Transverse colon (tissue), 4 donors: ENCODE results near the gene CADM1. TPM values are rescaled to one million over a fixed set of nuclear protein-coding genes. Genes with fewer than 3 reads are reported as not detected.

Experiments
- DNase-seq: peaks from one replicate; pipeline ENCODE4 v3.0.0-alpha.2; 2019
- H3K27ac ChIP-seq, 4 donors: fragments of 200-600 bp; sonication (generic); 2 replicates each; pipeline ENCODE4 v1.5.1; 2016 to 2018; ENCODE audit warnings: inconsistent platforms in 4 of 4
- H3K27me3 ChIP-seq: fragments of 200-600 bp; sonication (generic); 2 replicates; pipeline ENCODE4 v1.5.1; 2017; ENCODE audit warnings: inconsistent platforms
- H3K36me3 ChIP-seq, 4 donors: fragments of 200-600 bp; sonication (generic); 2 replicates each; pipeline ENCODE4 v1.5.1; 2017 to 2019; ENCODE audit warnings: inconsistent platforms in 4 of 4
- H3K4me1 ChIP-seq, 4 donors: fragments of 200-600 bp; sonication (generic); 2 replicates each; pipeline ENCODE4 v1.5.1; 2017 to 2020; ENCODE audit warnings: inconsistent platforms in 4 of 4
- H3K4me3 ChIP-seq, 4 donors: fragments of 200-600 bp; sonication (generic); 1 replicate in 1 of 4; 2 replicates in 3 of 4; pipeline versions ENCODE4 v1.5.1 to v1.6.1; 2017 to 2019; ENCODE audit warnings: inconsistent platforms in 4 of 4
- H3K9me3 ChIP-seq, 2 donors: fragments of 200-600 bp; sonication (generic); 2 replicates each; pipeline ENCODE4 v1.5.1; 2017 to 2019; ENCODE audit warnings: inconsistent platforms in 2 of 2
- EP300 ChIP-seq: sonication (generic); formaldehyde crosslinking; IDR thresholded peaks from one replicate; pipeline ENCODE4 v1.6.1; 2017; ENCODE audit warnings: antibody characterized with exemption, low read depth
- POLR2A ChIP-seq: fragments of 450-650 bp; IDR thresholded peaks from one replicate; pipeline ENCODE4 v1.6.1; 2016; ENCODE audit warnings: antibody characterized with exemption, mild to moderate bottlenecking, moderate library complexity
- POLR2AphosphoS5 ChIP-seq, 3 donors: sonication (generic); formaldehyde crosslinking; IDR thresholded peaks; one replicate each; pipeline ENCODE4 v1.6.1; 2016; ENCODE audit warnings: antibody characterized with exemption in 3 of 3
- WGBS, 2 donors: methylation state at CpG; one replicate each; pipeline ENCODE4 v1.1.5; 2018; ENCODE audit warnings: low coverage in 1 of 2; 5-methylcytosine and 5-hydroxymethylcytosine counted together
- in situ Hi-C, 4 donors: fragments of 200-750 bp; cut with MboI; loops; one replicate each; pipeline versions ENCODE4 v1.15.0 to v1.15.1; 2017; ENCODE audit warnings: low sequenced_read_pairs in 3 of 4, low pct_ligation_motif_present in 1 of 4, low pct_unique_long_range_greater_than_20kb in 1 of 4
- intact Hi-C: fragments of 100-400 bp; cut with DNase I; formaldehyde crosslinking; loops from one replicate; pipeline ENCODE4 v1.15.1; 2023; ENCODE audit warnings: low total_unique reads
- total RNA-seq, 4 donors: library from RNA; depleted of rRNA; stranded (reverse); fragments of >200 nt; gene quantifications; one replicate each; pipeline ENCODE4 v1.1.0, GENCODE V29; 2016
- TF ChIP-seq, protein P1 (sequence below), 5 experiments: fragments of 200-600 bp in 3 of 5; fragments of 450-650 bp in 2 of 5; sonication (generic) in 3 of 5; IDR thresholded peaks; 1 replicate in 2 of 5; 2 replicates in 3 of 5; pipeline ENCODE4 v1.5.1; 2016 to 2017; ENCODE audit warnings: antibody characterized with exemption in 5 of 5, inconsistent platforms in 3 of 5, mild to moderate bottlenecking in 2 of 5, moderate library complexity in 1 of 5

Gene CADM1
- total RNA-seq, 4 donors from 2014 or later, result 2.8 to 6.4 (median 3.7) TPM

DNA sequence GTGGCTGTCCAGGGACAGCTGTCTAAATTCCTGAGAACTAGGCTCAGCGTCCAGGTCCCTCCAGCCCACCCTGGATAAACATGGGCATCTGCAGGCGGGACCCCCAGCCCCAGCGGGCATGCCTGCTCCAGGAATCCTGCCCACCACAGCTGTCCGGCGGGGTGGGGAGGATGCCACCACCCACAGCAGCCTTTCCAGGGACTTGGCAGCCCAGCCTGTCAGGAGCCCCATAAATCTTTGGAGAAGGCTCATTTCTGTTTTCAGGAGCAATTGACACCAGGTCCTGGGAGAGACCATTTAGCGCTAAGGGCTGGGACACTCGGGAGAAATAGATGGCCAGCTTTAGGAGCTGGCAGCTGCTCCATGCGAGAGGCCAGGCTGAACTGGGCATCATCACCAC lies 358.9 kb downstream of the CADM1 start:
- Histone ChIP-seq H3K36me3 (no peaks in the 10 kb centered on the region), H3K27ac (no peak overlapping the region), H3K4me3 (no peak overlapping the region), H3K27me3 (no peaks in the 10 kb centered on the region), H3K4me1 (no peaks in the 10 kb centered on the region), H3K9me3 (no peaks in the 10 kb centered on the region)
- DNase-seq, result no peak
- no peak for TF ChIP-seq POLR2A
- TF ChIP-seq, protein P1, sequence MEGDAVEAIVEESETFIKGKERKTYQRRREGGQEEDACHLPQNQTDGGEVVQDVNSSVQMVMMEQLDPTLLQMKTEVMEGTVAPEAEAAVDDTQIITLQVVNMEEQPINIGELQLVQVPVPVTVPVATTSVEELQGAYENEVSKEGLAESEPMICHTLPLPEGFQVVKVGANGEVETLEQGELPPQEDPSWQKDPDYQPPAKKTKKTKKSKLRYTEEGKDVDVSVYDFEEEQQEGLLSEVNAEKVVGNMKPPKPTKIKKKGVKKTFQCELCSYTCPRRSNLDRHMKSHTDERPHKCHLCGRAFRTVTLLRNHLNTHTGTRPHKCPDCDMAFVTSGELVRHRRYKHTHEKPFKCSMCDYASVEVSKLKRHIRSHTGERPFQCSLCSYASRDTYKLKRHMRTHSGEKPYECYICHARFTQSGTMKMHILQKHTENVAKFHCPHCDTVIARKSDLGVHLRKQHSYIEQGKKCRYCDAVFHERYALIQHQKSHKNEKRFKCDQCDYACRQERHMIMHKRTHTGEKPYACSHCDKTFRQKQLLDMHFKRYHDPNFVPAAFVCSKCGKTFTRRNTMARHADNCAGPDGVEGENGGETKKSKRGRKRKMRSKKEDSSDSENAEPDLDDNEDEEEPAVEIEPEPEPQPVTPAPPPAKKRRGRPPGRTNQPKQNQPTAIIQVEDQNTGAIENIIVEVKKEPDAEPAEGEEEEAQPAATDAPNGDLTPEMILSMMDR (IDR thresholded peaks at IDR 0.05), result no peak
- TF ChIP-seq POLR2AphosphoS5 (IDR thresholded peaks at IDR 0.05), result no peak
- no peak for TF ChIP-seq EP300
- in situ Hi-C loops (no loop called here), intact Hi-C loops (no loop called here)
- WGBS, 2 donors, result 65% methylated on average over 8 of the region's 8 CpGs; no CpG with 5 or more reads in 1 of the 2 donors

DNA sequence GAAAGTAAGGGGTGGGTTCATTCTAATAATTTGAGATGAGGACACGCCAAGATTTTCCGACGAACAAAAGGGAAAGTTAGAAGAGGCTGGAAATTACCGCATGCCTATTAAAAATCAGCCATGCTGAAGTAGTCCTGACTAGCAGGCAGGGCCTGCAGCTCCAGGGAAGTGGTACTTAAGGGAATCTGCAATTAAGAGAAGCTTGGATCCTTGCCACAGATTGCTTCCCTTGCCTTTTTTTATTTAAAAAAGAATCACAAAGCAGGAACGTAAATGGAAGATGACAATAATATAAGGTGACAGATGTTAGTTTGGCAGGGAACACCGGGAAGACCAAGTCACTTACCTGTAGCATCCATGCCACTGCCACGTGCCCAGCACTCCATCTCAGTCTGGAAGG lies 359.3 kb downstream of the CADM1 start:
- no peak for TF ChIP-seq POLR2AphosphoS5 (IDR thresholded peaks at IDR 0.05)
- no peak for TF ChIP-seq EP300
- TF ChIP-seq, protein P1 (IDR thresholded peaks at IDR 0.05), result no peak
- TF ChIP-seq POLR2A, result no peak
- Histone ChIP-seq H3K27ac (no peak overlapping the region), H3K27me3 (no peaks in the 10 kb centered on the region), H3K4me1 (no peaks in the 10 kb centered on the region), H3K4me3 (no peak overlapping the region), H3K9me3 (no peaks in the 10 kb centered on the region), H3K36me3 (no peaks in the 10 kb centered on the region)
- 70 to 71% methylated on average over 5 to 7 of the region's 7 CpGs for WGBS, 2 donors
- intact Hi-C loops (no loop called here), in situ Hi-C loops (no loop called here)
- no peak for DNase-seq

DNA sequence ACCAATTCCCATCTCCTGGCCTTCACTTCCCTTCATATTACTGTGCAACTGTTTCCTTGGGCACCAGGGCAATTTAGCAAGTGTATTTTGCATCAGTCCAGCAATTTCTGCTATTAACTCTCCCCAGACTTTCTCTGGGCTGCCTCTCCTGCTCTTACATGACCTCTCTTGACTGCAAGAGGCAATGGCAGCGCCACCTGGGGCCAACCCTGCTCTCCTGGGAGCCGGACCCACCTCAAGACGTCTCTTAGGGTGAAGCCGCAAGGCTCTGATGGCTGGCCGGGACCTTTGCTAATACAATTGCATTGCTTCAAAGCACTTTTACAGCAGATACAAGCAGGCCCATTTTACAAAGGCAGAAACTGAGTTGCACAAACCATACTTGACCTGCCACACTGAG lies 360.2 kb downstream of the CADM1 start:
- 89% methylated on average over 5 of the region's 5 CpGs; no CpG with 5 or more reads in 1 of the 2 donors for WGBS, 2 donors
- no peaks in the 10 kb centered on the region for H3K36me3 ChIP-seq
- DNase-seq, result no peak
- no peaks in the 10 kb centered on the region for H3K27me3 ChIP-seq
- no peaks in the 10 kb centered on the region for H3K4me1 ChIP-seq
- intact Hi-C loops, result no loop called here
- in situ Hi-C loops, result no loop called here
- no peak overlapping the region for H3K27ac ChIP-seq
- no peak for TF ChIP-seq POLR2AphosphoS5 (IDR thresholded peaks at IDR 0.05)
- TF ChIP-seq, protein P1 (IDR thresholded peaks at IDR 0.05), result no peak
- no peak for TF ChIP-seq POLR2A
- TF ChIP-seq EP300, result no peak
- H3K4me3 ChIP-seq, result no peak overlapping the region
- H3K9me3 ChIP-seq, result no peaks in the 10 kb centered on the region

DNA sequence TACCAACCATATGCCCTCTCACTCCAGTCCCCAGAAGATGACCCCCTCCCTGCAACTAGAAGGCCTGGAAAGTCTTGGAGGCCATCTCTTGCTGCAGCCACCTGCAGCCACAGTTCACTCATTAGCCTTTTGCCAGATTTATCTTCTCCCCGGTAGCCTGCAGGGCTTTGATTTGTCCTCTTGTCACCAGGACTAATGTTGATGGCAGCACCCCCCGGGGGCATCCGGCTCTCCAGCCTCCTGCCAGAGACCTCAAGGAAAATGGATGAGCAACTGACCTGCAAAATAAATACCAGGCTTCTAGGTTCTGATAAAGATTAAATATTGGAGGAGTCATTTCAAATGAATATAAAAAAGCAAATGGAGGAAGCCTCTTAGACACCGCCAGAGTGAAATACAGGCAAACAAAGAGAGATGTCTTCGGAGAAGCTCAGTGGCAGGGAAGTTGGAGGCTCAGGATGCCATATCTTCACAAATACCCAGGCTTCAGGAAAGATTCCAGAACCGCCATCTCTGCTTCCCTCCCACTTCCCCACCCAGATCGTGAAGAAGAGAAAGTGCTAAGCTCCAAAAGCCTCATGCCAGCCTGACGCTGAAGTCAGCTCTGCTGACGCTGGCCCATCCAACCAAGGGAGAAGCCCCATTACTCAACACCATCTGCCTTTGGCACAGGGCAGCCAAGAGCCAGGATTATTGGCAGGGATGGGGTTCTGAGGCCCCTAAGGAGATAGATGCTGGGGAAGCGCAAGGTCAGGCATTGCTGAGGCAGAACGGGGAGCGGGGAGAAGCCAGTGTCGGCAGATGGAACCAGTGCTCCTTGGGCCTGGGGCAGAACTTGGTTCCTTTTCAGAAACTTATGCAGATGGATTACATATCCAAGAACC lies 362.7 kb downstream of the CADM1 start:
- in situ Hi-C loops (no loop called here), intact Hi-C loops (no loop called here)
- WGBS, 2 donors, result 91 to 92% methylated on average over 4 to 13 of the region's 13 CpGs
- Histone ChIP-seq H3K27me3 (no peaks in the 10 kb centered on the region), H3K36me3 (no peaks in the 10 kb centered on the region), H3K27ac (no peak overlapping the region), H3K4me3 (no peak overlapping the region), H3K4me1 (no peaks in the 10 kb centered on the region), H3K9me3 (no peaks in the 10 kb centered on the region)
- TF ChIP-seq, protein P1 (IDR thresholded peaks at IDR 0.05), result no peak
- TF ChIP-seq POLR2AphosphoS5 (IDR thresholded peaks at IDR 0.05), result no peak
- TF ChIP-seq EP300, result no peak
- TF ChIP-seq POLR2A, result no peak
- no peak for DNase-seq
